WTC11 (cell line): Measurements from ENCODE around the gene NDUFA3. TPM values are rescaled to one million over a fixed set of nuclear protein-coding genes. Genes with fewer than 3 reads are reported as not detected.

Source experiments
- ATAC-seq: fragments of 200-7000 bp; cut with Tn5 transposase; 2 replicates; pipeline ENCODE4 v1.10.0; 2021; ENCODE audit warnings: mild to moderate bottlenecking, moderate library complexity
- CTCF ChIA-PET: fragments of 300-600 bp; sonication (Branson Sonifier 250); formaldehyde crosslinking; loops from one replicate; lab custom pipeline; 2021; ENCODE audit warnings: antibody characterized with exemption; lab: Charles Lee
- POLR2A ChIA-PET: fragments of 350-600 bp; sonication (Branson Sonifier 250); formaldehyde crosslinking; loops from one replicate; lab custom pipeline; 2021; ENCODE audit warnings: antibody characterized with exemption; lab: Charles Lee
- DNase-seq: peaks from one replicate; pipeline ENCODE4 v3.0.0; 2021; ENCODE audit warnings: low spot score
- H3K27ac Mint-ChIP-seq: 2 replicates; pipeline ENCODE4 v1.8.0; 2021; ENCODE audit warnings: mixed read lengths
- H3K27me3 Mint-ChIP-seq: 2 replicates; pipeline ENCODE4 v1.8.0; 2021; ENCODE audit warnings: low read depth, mild to moderate bottlenecking, moderate library complexity, mixed read lengths
- H3K36me3 Mint-ChIP-seq: 2 replicates; pipeline ENCODE4 v1.8.0; 2021; ENCODE audit warnings: mixed read lengths
- H3K4me1 Mint-ChIP-seq: 2 replicates; pipeline ENCODE4 v1.8.0; 2022; ENCODE audit warnings: mixed read lengths
- H3K4me3 Mint-ChIP-seq: 2 replicates; pipeline ENCODE4 v1.8.0; 2021; ENCODE audit warnings: mild to moderate bottlenecking, moderate library complexity, mixed read lengths
- H3K9me3 Mint-ChIP-seq: 2 replicates; pipeline ENCODE4 v1.8.0; 2021; ENCODE audit warnings: mixed read lengths
- E2F5 ChIP-seq: sonication (generic); formaldehyde crosslinking; IDR thresholded peaks from 2 replicates; pipeline ENCODE4 v1.8.1; 2022; ENCODE audit warnings: mild to moderate bottlenecking, moderate library complexity, missing genetic modification reagents
- ETV6 ChIP-seq: sonication (generic); formaldehyde crosslinking; IDR thresholded peaks from 2 replicates; pipeline ENCODE4 v1.8.1; 2022; ENCODE audit warnings: mild to moderate bottlenecking, missing genetic modification reagents
- FOXP4 ChIP-seq: sonication (generic); formaldehyde crosslinking; IDR thresholded peaks from 2 replicates; pipeline ENCODE4 v1.8.0; 2022; ENCODE audit warnings: mild to moderate bottlenecking, missing genetic modification reagents
- JAZF1 ChIP-seq: fragments of 250-450 bp; sonication (Bioruptor Pico); IDR thresholded peaks from 2 replicates; pipeline ENCODE4 v1.9.0; 2021; ENCODE audit warnings: moderate library complexity, mild to moderate bottlenecking, inconsistent platforms
- MXD4 ChIP-seq: fragments of 250-450 bp; sonication (Bioruptor Pico); IDR thresholded peaks from 2 replicates; pipeline ENCODE4 v1.8.0; 2021; ENCODE audit warnings: mild to moderate bottlenecking, moderate library complexity, borderline replicate concordance
- NFE2L1 ChIP-seq: sonication (generic); formaldehyde crosslinking; IDR thresholded peaks from 2 replicates; pipeline ENCODE4 v1.8.1; 2023; ENCODE audit warnings: missing genetic modification reagents
- NFYB ChIP-seq: sonication (generic); formaldehyde crosslinking; conservative IDR thresholded peaks from 2 replicates; pipeline ENCODE4 v1.8.0; 2022; ENCODE audit warnings: low read depth, missing genetic modification reagents
- NR1H2 ChIP-seq: sonication (generic); formaldehyde crosslinking; IDR thresholded peaks from 2 replicates; pipeline ENCODE4 v1.9.0; 2021; ENCODE audit warnings: mild to moderate bottlenecking, moderate library complexity, missing genetic modification reagents
- NR2C2 ChIP-seq: sonication (generic); formaldehyde crosslinking; IDR thresholded peaks from 2 replicates; pipeline ENCODE4 v1.8.0; 2022; ENCODE audit warnings: mild to moderate bottlenecking, missing genetic modification reagents
- TCF7 ChIP-seq: sonication (generic); formaldehyde crosslinking; IDR thresholded peaks from 2 replicates; pipeline ENCODE4 v1.8.0; 2022; ENCODE audit warnings: mild to moderate bottlenecking, low read depth, missing genetic modification reagents, moderate library complexity
- ZBTB21 ChIP-seq: sonication (generic); formaldehyde crosslinking; IDR thresholded peaks from 2 replicates; pipeline ENCODE4 v1.8.1; 2023; ENCODE audit warnings: mild to moderate bottlenecking, missing genetic modification reagents, borderline replicate concordance
- ZNF138 ChIP-seq: sonication (generic); formaldehyde crosslinking; conservative IDR thresholded peaks from 2 replicates; pipeline ENCODE4 v1.8.1; 2022; ENCODE audit warnings: mild to moderate bottlenecking, moderate library complexity, missing genetic modification reagents
- ZNF281 ChIP-seq: sonication (generic); formaldehyde crosslinking; IDR thresholded peaks from 2 replicates; pipeline ENCODE4 v1.8.0; 2023; ENCODE audit warnings: mild to moderate bottlenecking, missing genetic modification reagents
- total RNA-seq: library from RNA; stranded (reverse); gene quantifications from 3 replicates; pipeline ENCODE4 v1.2.3, GENCODE V29; 2021
- TF ChIP-seq, protein P1 (sequence below): sonication (generic); formaldehyde crosslinking; IDR thresholded peaks from 2 replicates; pipeline ENCODE4 v1.8.1; 2022; ENCODE audit warnings: missing genetic modification reagents, borderline replicate concordance
- TF ChIP-seq, protein P2 (sequence below): fragments of 250-450 bp; sonication (Bioruptor Pico); IDR thresholded peaks from 2 replicates; pipeline ENCODE4 v1.9.0; 2021; ENCODE audit warnings: mild to moderate bottlenecking, borderline replicate concordance
- TF ChIP-seq, protein P3 (sequence below): sonication (generic); formaldehyde crosslinking; conservative IDR thresholded peaks from 2 replicates; pipeline ENCODE4 v1.8.1; 2022; ENCODE audit warnings: mild to moderate bottlenecking, missing genetic modification reagents

NDUFA3 gene
- total RNA-seq, 1 experiment from 2014 or later = 181 TPM

- TF ChIP-seq, protein P1, sequence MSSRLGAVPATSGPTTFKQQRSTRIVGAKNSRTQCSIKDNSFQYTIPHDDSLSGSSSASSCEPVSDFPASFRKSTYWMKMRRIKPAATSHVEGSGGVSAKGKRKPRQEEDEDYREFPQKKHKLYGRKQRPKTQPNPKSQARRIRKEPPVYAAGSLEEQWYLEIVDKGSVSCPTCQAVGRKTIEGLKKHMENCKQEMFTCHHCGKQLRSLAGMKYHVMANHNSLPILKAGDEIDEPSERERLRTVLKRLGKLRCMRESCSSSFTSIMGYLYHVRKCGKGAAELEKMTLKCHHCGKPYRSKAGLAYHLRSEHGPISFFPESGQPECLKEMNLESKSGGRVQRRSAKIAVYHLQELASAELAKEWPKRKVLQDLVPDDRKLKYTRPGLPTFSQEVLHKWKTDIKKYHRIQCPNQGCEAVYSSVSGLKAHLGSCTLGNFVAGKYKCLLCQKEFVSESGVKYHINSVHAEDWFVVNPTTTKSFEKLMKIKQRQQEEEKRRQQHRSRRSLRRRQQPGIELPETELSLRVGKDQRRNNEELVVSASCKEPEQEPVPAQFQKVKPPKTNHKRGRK (CRISPR knock-in tag) = no peak
- no peak for TF ChIP-seq MXD4 (CRISPR knock-in tag)
- TF ChIP-seq ZNF281 (CRISPR knock-in tag) = no peak
- TF ChIP-seq TCF7 (CRISPR knock-in tag) = no peak
- TF ChIP-seq, all 79 proteins: peak for 0
These were observed 27.8 kb upstream of the NDUFA3 start (continued) for GRCh38 chr19:54074851-54075250.

- CTCF ChIA-PET = interaction anchor here (1.4 kb wide), 1 partner anchor 165 kb away, joined by 3 read pairs; no protein-coding TSS in a partner anchor
- no peak overlapping the region for H3K4me3 Mint-ChIP-seq
- no peaks in the 10 kb centered on the region; the same call in 1 of the 2 replicates for H3K36me3 Mint-ChIP-seq
- no peaks in the 10 kb centered on the region for H3K4me1 Mint-ChIP-seq
- ATAC-seq = no peak
- no peak for DNase-seq
- peaks cover 8% of the 10 kb centered on the region for H3K9me3 Mint-ChIP-seq
- POLR2A ChIA-PET = interaction anchor here (0.7 kb wide), 1 partner anchor 8 kb away, joined by 7 read pairs; no protein-coding TSS in a partner anchor
- peaks cover 5% of the 10 kb centered on the region for H3K27me3 Mint-ChIP-seq
- TF ChIP-seq NR1H2 (no peak), ZBTB21 (CRISPR knock-in tag) (no peak), ETV6 (CRISPR knock-in tag) (no peak), E2F5 (CRISPR knock-in tag) (no peak), NFYB (CRISPR knock-in tag) (no peak), FOXP4 (CRISPR knock-in tag) (no peak), ZNF138 (CRISPR knock-in tag) (no peak), NR2C2 (CRISPR knock-in tag) (no peak), JAZF1 (CRISPR knock-in tag) (no peak), NFE2L1 (no peak)
- TF ChIP-seq, protein P2, sequence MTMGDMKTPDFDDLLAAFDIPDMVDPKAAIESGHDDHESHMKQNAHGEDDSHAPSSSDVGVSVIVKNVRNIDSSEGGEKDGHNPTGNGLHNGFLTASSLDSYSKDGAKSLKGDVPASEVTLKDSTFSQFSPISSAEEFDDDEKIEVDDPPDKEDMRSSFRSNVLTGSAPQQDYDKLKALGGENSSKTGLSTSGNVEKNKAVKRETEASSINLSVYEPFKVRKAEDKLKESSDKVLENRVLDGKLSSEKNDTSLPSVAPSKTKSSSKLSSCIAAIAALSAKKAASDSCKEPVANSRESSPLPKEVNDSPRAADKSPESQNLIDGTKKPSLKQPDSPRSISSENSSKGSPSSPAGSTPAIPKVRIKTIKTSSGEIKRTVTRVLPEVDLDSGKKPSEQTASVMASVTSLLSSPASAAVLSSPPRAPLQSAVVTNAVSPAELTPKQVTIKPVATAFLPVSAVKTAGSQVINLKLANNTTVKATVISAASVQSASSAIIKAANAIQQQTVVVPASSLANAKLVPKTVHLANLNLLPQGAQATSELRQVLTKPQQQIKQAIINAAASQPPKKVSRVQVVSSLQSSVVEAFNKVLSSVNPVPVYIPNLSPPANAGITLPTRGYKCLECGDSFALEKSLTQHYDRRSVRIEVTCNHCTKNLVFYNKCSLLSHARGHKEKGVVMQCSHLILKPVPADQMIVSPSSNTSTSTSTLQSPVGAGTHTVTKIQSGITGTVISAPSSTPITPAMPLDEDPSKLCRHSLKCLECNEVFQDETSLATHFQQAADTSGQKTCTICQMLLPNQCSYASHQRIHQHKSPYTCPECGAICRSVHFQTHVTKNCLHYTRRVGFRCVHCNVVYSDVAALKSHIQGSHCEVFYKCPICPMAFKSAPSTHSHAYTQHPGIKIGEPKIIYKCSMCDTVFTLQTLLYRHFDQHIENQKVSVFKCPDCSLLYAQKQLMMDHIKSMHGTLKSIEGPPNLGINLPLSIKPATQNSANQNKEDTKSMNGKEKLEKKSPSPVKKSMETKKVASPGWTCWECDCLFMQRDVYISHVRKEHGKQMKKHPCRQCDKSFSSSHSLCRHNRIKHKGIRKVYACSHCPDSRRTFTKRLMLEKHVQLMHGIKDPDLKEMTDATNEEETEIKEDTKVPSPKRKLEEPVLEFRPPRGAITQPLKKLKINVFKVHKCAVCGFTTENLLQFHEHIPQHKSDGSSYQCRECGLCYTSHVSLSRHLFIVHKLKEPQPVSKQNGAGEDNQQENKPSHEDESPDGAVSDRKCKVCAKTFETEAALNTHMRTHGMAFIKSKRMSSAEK = no peak
- TF ChIP-seq, protein P3, sequence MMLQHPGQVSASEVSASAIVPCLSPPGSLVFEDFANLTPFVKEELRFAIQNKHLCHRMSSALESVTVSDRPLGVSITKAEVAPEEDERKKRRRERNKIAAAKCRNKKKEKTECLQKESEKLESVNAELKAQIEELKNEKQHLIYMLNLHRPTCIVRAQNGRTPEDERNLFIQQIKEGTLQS (CRISPR knock-in tag) = no peak
- H3K27ac Mint-ChIP-seq = no peak overlapping the region
These were observed 25.3 kb upstream of the NDUFA3 start for GRCh38 chr19:54077334-54077733.
